Right cardiac atrium (tissue), 5 donors: Measurements from ENCODE around the gene RALY. TPM values are rescaled to one million over a fixed set of nuclear protein-coding genes. Genes with fewer than 3 reads are reported as not detected.

Source experiments
- ATAC-seq, 2 donors: fragments of 200-7000 bp; cut with Tn5 transposase; one replicate each; pipeline versions ENCODE4 v1.8.0 to v1.9.1; 2020; ENCODE audit warnings: moderate library complexity in 2 of 2, mild to moderate bottlenecking in 1 of 2
- DNase-seq, 3 donors: peaks; one replicate each; pipeline ENCODE4 v3.0.0-alpha.2; 2020
- H3K27ac ChIP-seq: one replicate; pipeline ENCODE4 v1.5.1; 2013; ENCODE audit warnings: mild to moderate bottlenecking, low read length, control low read depth, moderate library complexity
- H3K27me3 ChIP-seq: one replicate; pipeline ENCODE4 v1.6.1; 2013; ENCODE audit not compliant: control insufficient read depth, insufficient read depth
- H3K4me1 ChIP-seq: one replicate; pipeline ENCODE4 v1.6.1; 2013; ENCODE audit warnings: low read length; ENCODE audit not compliant: control insufficient read depth, insufficient read depth
- H3K4me3 ChIP-seq: one replicate; pipeline ENCODE4 v1.5.1; 2013; ENCODE audit warnings: low read length, control low read depth
- H3K9me3 ChIP-seq: one replicate; pipeline ENCODE4 v1.6.1; 2013; ENCODE audit warnings: low read length; ENCODE audit not compliant: control insufficient read depth
- WGBS: extraction: QIAGEN DNeasy Blood & Tissue Kit; methylation state at CpG from one replicate; pipeline ENCODE4 v1.1.7; 2013; 5-methylcytosine and 5-hydroxymethylcytosine counted together
- intact Hi-C, 4 donors: fragments of 100-400 bp; cut with DNase I; formaldehyde crosslinking; loops; one replicate each; pipeline versions ENCODE4 v1.11.0 to v1.14.0; 2022 to 2023
- polyA plus RNA-seq: library from polyadenylated mRNA; stranded (reverse); fragments of 200-250 nt; gene quantifications from one replicate; pipeline ENCODE4 v1.2.3, GENCODE V29; 2013
- total RNA-seq, 4 donors: library from RNA; stranded (reverse); fragmentation: NEBNext Ultra II Directional; extraction: Animal tissue kit (Norgen Biotek cat#: 25700); gene quantifications; one replicate each; pipeline ENCODE4 v1.2.1, GENCODE V29; 2021
- donor health status: healthy with polysubstance abuse.
- donor health status: DM: no; HTN: yes; CAD: no.
- donor health status: DM: no; HTN: no; CAD: no.
- donor health status: DM: no; HTN: yes; CAD: no; lungs with severe emphysema.
- donor health status: DM: yes; HTN: yes; CAD: no.

Gene RALY
- total and polyA plus RNA-seq, 5 donors, result 98.6 to 137 (median 116) TPM

- Histone ChIP-seq H3K27me3 (no peaks in the 10 kb centered on the region), H3K4me1 (peaks cover 2% of the 10 kb centered on the region), H3K27ac (no peak overlapping the region), H3K9me3 (no peaks in the 10 kb centered on the region), H3K4me3 (no peak overlapping the region)
- WGBS, result 92% methylated on average over 6 of the region's 6 CpGs
- ATAC-seq, result no peak
- intact Hi-C loops, result no loop called here
- DNase-seq, result no peak
These were observed 98.0 kb downstream of the RALY start for GRCh38 chr20:34091637-34092200.

GRCh38 chr20:34093895-34094294, 100.2 kb downstream of the RALY start:
- Histone ChIP-seq H3K4me1 (peaks cover 2% of the 10 kb centered on the region), H3K4me3 (no peak overlapping the region), H3K27ac (no peak overlapping the region), H3K9me3 (no peaks in the 10 kb centered on the region), H3K27me3 (no peaks in the 10 kb centered on the region)
- intact Hi-C loops, result no loop called here
- no peak for DNase-seq
- ATAC-seq, result no peak
- 91% methylated on average over 2 of the region's 2 CpGs for WGBS

- no peak for DNase-seq
- Histone ChIP-seq H3K4me3 (no peak overlapping the region), H3K4me1 (no peaks in the 10 kb centered on the region), H3K27ac (no peak overlapping the region), H3K9me3 (no peaks in the 10 kb centered on the region), H3K27me3 (no peaks in the 10 kb centered on the region)
- intact Hi-C loops, result no loop called here
- ATAC-seq, result no peak
These were observed 102.1 kb downstream of the RALY start for GRCh38 chr20:34095825-34096224.

GRCh38 chr20:34096699-34097444, 103.2 kb downstream of the RALY start:
- H3K27ac ChIP-seq, result no peak overlapping the region
- DNase-seq (no peak), ATAC-seq (no peak)
- no peaks in the 10 kb centered on the region for H3K9me3 ChIP-seq
- intact Hi-C loops, result no loop called here
- H3K4me1 ChIP-seq, result no peaks in the 10 kb centered on the region
- H3K27me3 ChIP-seq, result no peaks in the 10 kb centered on the region
- H3K4me3 ChIP-seq, result no peak overlapping the region
- 81% methylated on average over 9 of the region's 9 CpGs for WGBS

GRCh38 chr20:34098570-34098969, 104.9 kb downstream of the RALY start:
- no peaks in the 10 kb centered on the region for H3K27me3 ChIP-seq
- no peak for DNase-seq
- no peak for ATAC-seq
- WGBS, result 63% methylated on average over 3 of the region's 3 CpGs
- H3K27ac ChIP-seq, result no peak overlapping the region
- intact Hi-C loops, result no loop called here
- no peak overlapping the region for H3K4me3 ChIP-seq
- no peaks in the 10 kb centered on the region for H3K4me1 ChIP-seq
- H3K9me3 ChIP-seq, result no peaks in the 10 kb centered on the region

- Histone ChIP-seq H3K27me3 (no peaks in the 10 kb centered on the region), H3K27ac (no peak overlapping the region), H3K9me3 (no peaks in the 10 kb centered on the region), H3K4me1 (no peaks in the 10 kb centered on the region), H3K4me3 (no peak overlapping the region)
- DNase-seq, result no peak
- 87% methylated on average over 5 of the region's 5 CpGs for WGBS
- ATAC-seq, result no peak
- intact Hi-C loops, result no loop called here
These were observed 106.0 kb downstream of the RALY start for GRCh38 chr20:34099675-34100074.

- no peaks in the 10 kb centered on the region for H3K27me3 ChIP-seq
- 60% methylated on average over 3 of the region's 3 CpGs for WGBS
- H3K4me1 ChIP-seq, result no peaks in the 10 kb centered on the region
- intact Hi-C loops, result no loop called here
- no peak overlapping the region for H3K4me3 ChIP-seq
- H3K9me3 ChIP-seq, result no peaks in the 10 kb centered on the region
- no peak for ATAC-seq
- no peak for DNase-seq
- no peak overlapping the region for H3K27ac ChIP-seq
These were observed 106.9 kb downstream of the RALY start for GRCh38 chr20:34100576-34100975.

GRCh38 chr20:34102342-34102741, 108.6 kb downstream of the RALY start:
- no peak overlapping the region for H3K27ac ChIP-seq
- peaks cover 3% of the 10 kb centered on the region for H3K4me1 ChIP-seq
- no peak overlapping the region for H3K4me3 ChIP-seq
- DNase-seq, result no peak
- intact Hi-C loops, result no loop called here
- WGBS, result 75% methylated on average over 2 of the region's 2 CpGs
- no peaks in the 10 kb centered on the region for H3K27me3 ChIP-seq
- H3K9me3 ChIP-seq, result no peaks in the 10 kb centered on the region
- no peak for ATAC-seq

GRCh38 chr20:34104059-34104458, 110.3 kb downstream of the RALY start:
- no peak for DNase-seq
- Histone ChIP-seq H3K27me3 (no peaks in the 10 kb centered on the region), H3K27ac (no peak overlapping the region), H3K4me1 (peaks cover 3% of the 10 kb centered on the region), H3K4me3 (no peak overlapping the region), H3K9me3 (no peaks in the 10 kb centered on the region)
- no peak for ATAC-seq
- intact Hi-C loops, result no loop called here
- 90% methylated on average over 3 of the region's 3 CpGs for WGBS

GRCh38 chr20:34105978-34106675, 112.4 kb downstream of the RALY start:
- 95% methylated on average over 3 of the region's 3 CpGs for WGBS
- no peaks in the 10 kb centered on the region for H3K9me3 ChIP-seq
- H3K27ac ChIP-seq, result no peak overlapping the region
- no peak for DNase-seq
- intact Hi-C loops, result no loop called here
- no peak overlapping the region for H3K4me3 ChIP-seq
- H3K27me3 ChIP-seq, result no peaks in the 10 kb centered on the region
- no peak for ATAC-seq
- H3K4me1 ChIP-seq, result peaks cover 9% of the 10 kb centered on the region

GRCh38 chr20:34108616-34109174, 115.0 kb downstream of the RALY start:
- Histone ChIP-seq H3K27ac (no peak overlapping the region), H3K27me3 (no peaks in the 10 kb centered on the region), H3K4me3 (no peak overlapping the region), H3K4me1 (peaks cover 11% of the 10 kb centered on the region), H3K9me3 (no peaks in the 10 kb centered on the region)
- WGBS, result 78% methylated on average over 4 of the region's 4 CpGs
- DNase-seq (no peak), ATAC-seq (no peak)
- intact Hi-C loops, result no loop called here
